DOHH2 (cell line): Measurements from ENCODE around the gene CLTC.

Experiments used
- CTCF ChIP-seq: fragments of 200-600 bp; sonication (generic); IDR thresholded peaks from one replicate; pipeline ENCODE4 v1.5.1; 2014; ENCODE audit warnings: antibody characterized with exemption, mild to moderate bottlenecking, low read depth, low read length; ENCODE audit not compliant: poor library complexity, severe bottlenecking
- EZH2phosphoT487 ChIP-seq: fragments of 200-600 bp; sonication (generic); IDR thresholded peaks from 2 replicates; pipeline ENCODE4 v1.6.1; 2017; ENCODE audit warnings: borderline replicate concordance, mild to moderate bottlenecking, antibody characterized with exemption, low read length, moderate library complexity, mixed read lengths

DNA sequence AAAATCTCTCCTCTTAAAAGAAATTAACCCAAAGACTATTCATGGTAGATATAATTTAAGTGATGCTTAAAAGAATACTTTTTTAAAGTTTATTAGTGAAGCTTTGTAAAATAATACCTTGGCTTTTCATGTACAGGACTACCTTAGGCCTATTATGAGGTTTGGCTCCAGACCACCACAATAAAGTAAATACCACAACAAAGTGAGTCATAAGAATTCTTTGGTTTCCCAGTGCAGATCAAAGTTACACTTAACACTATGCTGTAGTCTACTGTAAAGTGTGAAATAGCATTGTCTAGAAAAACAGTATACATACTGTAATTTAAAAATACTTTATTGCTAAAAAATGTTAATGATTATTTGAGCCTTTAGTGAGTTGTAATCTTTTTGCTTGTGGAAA, 31.7 kb downstream of the CLTC start:
- no peak for TF ChIP-seq CTCF
- no peak for TF ChIP-seq EZH2phosphoT487
